ENCODE data around the gene MSX2.

MSX2 gene

DNA sequence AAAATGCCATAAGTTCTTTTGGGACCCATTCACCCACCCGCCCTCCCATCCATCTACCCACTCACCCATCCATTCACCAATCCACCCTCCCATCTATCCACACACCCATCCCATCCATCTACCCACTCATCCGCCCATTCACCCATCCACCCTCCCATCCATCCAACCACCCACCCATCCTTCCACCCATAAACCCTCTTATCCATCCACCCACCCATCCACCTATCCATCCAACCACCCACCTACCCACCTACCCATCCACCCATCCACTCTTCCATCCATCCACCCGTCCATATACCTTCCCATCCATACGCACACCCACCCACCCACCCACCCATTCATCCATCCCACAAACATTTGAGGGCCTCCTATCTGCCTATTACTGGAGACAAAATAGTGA is 43.3 kb downstream of the MSX2 start:
- no peaks in the 10 kb centered on the region for H3K36me3 ChIP-seq (ENCODE audit: control insufficient read depth, insufficient read depth, low read length)

GRCh38 chr5:174769005-174769404 is 44.6 kb downstream of the MSX2 start:
- no peaks in the 10 kb centered on the region for H3K27me3 ChIP-seq (ENCODE audit: control insufficient read depth, insufficient read depth, low read length)
- no peaks in the 10 kb centered on the region for H3K36me3 ChIP-seq (ENCODE audit: control insufficient read depth, insufficient read depth, low read length)
- no peaks in the 10 kb centered on the region for H3K9me3 ChIP-seq (ENCODE audit: control insufficient read depth, low read length)
- H3K4me1 ChIP-seq (ENCODE audit: control insufficient read depth, insufficient read depth, low read length) = peaks cover 9% of the 10 kb centered on the region
- H3K9ac ChIP-seq (ENCODE audit: low read length) = no peak overlapping the region
- no peak overlapping the region for H3K4me3 ChIP-seq (ENCODE audit: low read length)

More for the DNA sequence above, 43.3 kb downstream of the MSX2 start:
- no peaks in the 10 kb centered on the region for H3K4me1 ChIP-seq (ENCODE audit: control insufficient read depth, insufficient read depth, low read length)
- H3K4me3 ChIP-seq (ENCODE audit: low read length) = no peak overlapping the region
- H3K9me3 ChIP-seq (ENCODE audit: control insufficient read depth, low read length) = no peaks in the 10 kb centered on the region
- H3K27me3 ChIP-seq (ENCODE audit: control insufficient read depth, insufficient read depth, low read length) = no peaks in the 10 kb centered on the region
- H3K9ac ChIP-seq (ENCODE audit: low read length) = no peak overlapping the region

DNA sequence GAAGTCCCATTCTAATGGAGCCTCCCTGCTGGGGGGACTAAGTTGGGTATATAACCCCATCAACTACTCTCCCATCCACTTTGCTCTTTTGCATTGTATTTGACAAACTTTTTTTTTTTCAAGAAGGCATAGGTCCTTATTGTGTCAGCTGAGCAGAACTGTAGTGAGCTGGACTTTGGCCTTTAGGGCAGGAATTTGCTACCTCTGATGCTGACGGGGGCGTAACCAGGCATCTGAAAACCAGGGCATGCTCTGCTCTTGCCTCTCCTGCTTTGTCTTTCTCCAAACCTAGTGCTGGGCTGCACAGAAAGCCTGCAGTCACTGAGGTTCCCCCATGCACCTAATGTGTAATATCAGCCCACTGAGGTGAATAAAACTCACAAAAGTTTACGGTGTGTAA is 49.0 kb downstream of the MSX2 start:
- H3K9ac ChIP-seq (ENCODE audit: low read length) = no peak overlapping the region
- peaks cover 9% of the 10 kb centered on the region for H3K4me1 ChIP-seq (ENCODE audit: control insufficient read depth, insufficient read depth, low read length)
- H3K9me3 ChIP-seq (ENCODE audit: control insufficient read depth, low read length) = no peaks in the 10 kb centered on the region
- H3K27me3 ChIP-seq (ENCODE audit: control insufficient read depth, insufficient read depth, low read length) = no peaks in the 10 kb centered on the region
- no peak overlapping the region for H3K4me3 ChIP-seq (ENCODE audit: low read length)
- no peaks in the 10 kb centered on the region for H3K36me3 ChIP-seq (ENCODE audit: control insufficient read depth, insufficient read depth, low read length)

GRCh38 chr5:174775081-174775480 is 50.7 kb downstream of the MSX2 start:
- no peak overlapping the region for H3K4me3 ChIP-seq (ENCODE audit: low read length)
- H3K9me3 ChIP-seq (ENCODE audit: control insufficient read depth, low read length) = no peaks in the 10 kb centered on the region
- no peak overlapping the region for H3K9ac ChIP-seq (ENCODE audit: low read length)
- no peaks in the 10 kb centered on the region for H3K36me3 ChIP-seq (ENCODE audit: control insufficient read depth, insufficient read depth, low read length)
- peaks cover 9% of the 10 kb centered on the region for H3K4me1 ChIP-seq (ENCODE audit: control insufficient read depth, insufficient read depth, low read length)
- H3K27me3 ChIP-seq (ENCODE audit: control insufficient read depth, insufficient read depth, low read length) = no peaks in the 10 kb centered on the region

GRCh38 chr5:174777111-174777510 is 52.7 kb downstream of the MSX2 start:
- no peaks in the 10 kb centered on the region for H3K9me3 ChIP-seq (ENCODE audit: control insufficient read depth, low read length)
- peaks cover 9% of the 10 kb centered on the region for H3K4me1 ChIP-seq (ENCODE audit: control insufficient read depth, insufficient read depth, low read length)
- H3K9ac ChIP-seq (ENCODE audit: low read length) = no peak overlapping the region
- H3K4me3 ChIP-seq (ENCODE audit: low read length) = no peak overlapping the region
- H3K36me3 ChIP-seq (ENCODE audit: control insufficient read depth, insufficient read depth, low read length) = no peaks in the 10 kb centered on the region
- no peaks in the 10 kb centered on the region for H3K27me3 ChIP-seq (ENCODE audit: control insufficient read depth, insufficient read depth, low read length)

DNA sequence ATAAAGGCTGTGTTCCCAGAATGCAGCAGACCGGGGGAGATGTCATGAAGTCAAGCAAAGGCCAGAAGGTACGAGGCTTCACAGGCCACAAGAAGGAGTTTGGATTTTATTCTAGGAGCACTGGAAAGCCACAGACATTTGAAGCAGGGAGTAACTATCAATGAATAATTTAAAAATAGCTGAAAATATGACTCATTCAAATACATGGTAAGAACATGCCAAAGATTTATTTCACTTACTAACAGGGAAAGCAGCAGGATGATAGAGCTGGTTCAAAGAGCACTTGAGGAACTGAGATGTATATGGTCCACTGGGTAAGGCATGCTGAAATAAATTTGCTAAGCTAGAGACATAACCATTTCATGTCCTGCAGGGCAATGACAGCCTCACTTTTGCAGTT is 53.2 kb downstream of the MSX2 start:
- no peaks in the 10 kb centered on the region for H3K9me3 ChIP-seq (ENCODE audit: control insufficient read depth, low read length)
- no peak overlapping the region for H3K4me3 ChIP-seq (ENCODE audit: low read length)
- H3K36me3 ChIP-seq (ENCODE audit: control insufficient read depth, insufficient read depth, low read length) = no peaks in the 10 kb centered on the region
- peaks cover 9% of the 10 kb centered on the region for H3K4me1 ChIP-seq (ENCODE audit: control insufficient read depth, insufficient read depth, low read length)
- no peaks in the 10 kb centered on the region for H3K27me3 ChIP-seq (ENCODE audit: control insufficient read depth, insufficient read depth, low read length)
- H3K9ac ChIP-seq (ENCODE audit: low read length) = no peak overlapping the region

All from mucosa of stomach (tissue), 1 donor.